ENCODE data around the gene CLK3. TPM values are rescaled to one million over a fixed set of nuclear protein-coding genes. Genes with fewer than 3 reads are reported as not detected.
A peak's percentile ranks its signal among the peaks of the same experiment; 100 is the strongest.

The CLK3 gene
- total and polyA plus RNA-seq, 2 of the 13 experiments (the other 11 are each of a cell fraction or from before 2014, with no cell fraction given): 41.5 to 82.0 TPM

DNA sequence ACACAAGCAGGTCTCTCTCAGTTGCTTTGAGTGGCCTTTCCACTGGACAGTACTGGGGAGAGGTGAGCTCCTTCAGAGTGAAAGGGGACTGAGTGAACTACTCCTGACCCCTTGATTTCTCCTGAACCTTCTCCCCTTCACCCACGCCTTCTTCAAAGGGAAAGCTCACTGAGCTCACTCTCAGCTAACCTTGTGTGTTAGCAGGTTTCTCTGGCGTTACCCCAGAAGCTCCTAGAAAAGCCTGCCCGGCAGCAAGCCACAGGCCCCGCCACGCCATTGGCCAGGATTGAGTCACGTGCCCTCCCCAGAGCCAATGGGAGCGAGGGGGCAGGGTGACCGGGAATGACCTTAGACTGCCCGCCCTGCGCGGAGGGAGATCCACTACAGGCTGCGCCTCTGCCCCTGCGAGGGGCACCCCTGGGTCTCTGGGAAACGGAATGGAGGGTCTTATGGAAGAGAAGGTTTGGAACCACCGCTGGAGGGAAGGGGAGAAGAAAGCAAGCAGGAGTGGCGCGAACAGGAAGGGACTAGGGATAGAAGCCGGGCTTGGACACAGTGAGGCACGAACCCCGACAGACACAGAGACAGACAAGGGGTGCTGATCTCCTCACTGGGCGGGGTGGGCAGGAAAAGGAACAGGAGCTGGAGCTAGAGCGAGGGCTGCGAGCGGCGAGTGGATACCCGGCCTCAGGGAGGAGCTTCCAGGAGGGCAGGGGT is 17.4 kb upstream of the CLK3 start (continued):
- TF ChIP-seq ZNF292 (CRISPR knock-in tag; IDR thresholded peaks at IDR 0.05; ENCODE audit: borderline replicate concordance, low read depth) (peak; percentile 59; the same call in 1 of the 2 replicates), ELF1 (CRISPR knock-in tag; IDR thresholded peaks at IDR 0.05) (0 out of 2 replicates have a peak, but pooled peaks have one; percentile 22), PRDM10 (CRISPR knock-in tag; IDR thresholded peaks at IDR 0.05; ENCODE audit: low read depth) (no peak), KDM5B (CRISPR knock-in tag; IDR thresholded peaks at IDR 0.05; ENCODE audit: borderline replicate concordance) (peak; percentile 91; the same call in 1 of the 2 replicates), ZNF724P (CRISPR knock-in tag; IDR thresholded peaks at IDR 0.05; ENCODE audit: borderline replicate concordance) (no peak), NFYC (CRISPR knock-in tag; IDR thresholded peaks at IDR 0.05) (peak; percentile 99), ZNF335 (CRISPR knock-in tag; IDR thresholded peaks at IDR 0.05) (peak; percentile 46; the same call in 1 of the 2 replicates), BCL3 (CRISPR knock-in tag; IDR thresholded peaks at IDR 0.05) (0 out of 2 replicates have a peak, but pooled peaks have one; percentile 44), SALL1 (CRISPR knock-in tag; IDR thresholded peaks at IDR 0.05) (peak; percentile 69; the same call in 1 of the 2 replicates)
- TF ChIP-seq, protein P1, sequence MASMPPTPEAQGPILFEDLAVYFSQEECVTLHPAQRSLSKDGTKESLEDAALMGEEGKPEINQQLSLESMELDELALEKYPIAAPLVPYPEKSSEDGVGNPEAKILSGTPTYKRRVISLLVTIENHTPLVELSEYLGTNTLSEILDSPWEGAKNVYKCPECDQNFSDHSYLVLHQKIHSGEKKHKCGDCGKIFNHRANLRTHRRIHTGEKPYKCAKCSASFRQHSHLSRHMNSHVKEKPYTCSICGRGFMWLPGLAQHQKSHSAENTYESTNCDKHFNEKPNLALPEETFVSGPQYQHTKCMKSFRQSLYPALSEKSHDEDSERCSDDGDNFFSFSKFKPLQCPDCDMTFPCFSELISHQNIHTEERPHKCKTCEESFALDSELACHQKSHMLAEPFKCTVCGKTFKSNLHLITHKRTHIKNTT (CRISPR knock-in tag; IDR thresholded peaks at IDR 0.05): no peak
- TF ChIP-seq, protein P2, sequence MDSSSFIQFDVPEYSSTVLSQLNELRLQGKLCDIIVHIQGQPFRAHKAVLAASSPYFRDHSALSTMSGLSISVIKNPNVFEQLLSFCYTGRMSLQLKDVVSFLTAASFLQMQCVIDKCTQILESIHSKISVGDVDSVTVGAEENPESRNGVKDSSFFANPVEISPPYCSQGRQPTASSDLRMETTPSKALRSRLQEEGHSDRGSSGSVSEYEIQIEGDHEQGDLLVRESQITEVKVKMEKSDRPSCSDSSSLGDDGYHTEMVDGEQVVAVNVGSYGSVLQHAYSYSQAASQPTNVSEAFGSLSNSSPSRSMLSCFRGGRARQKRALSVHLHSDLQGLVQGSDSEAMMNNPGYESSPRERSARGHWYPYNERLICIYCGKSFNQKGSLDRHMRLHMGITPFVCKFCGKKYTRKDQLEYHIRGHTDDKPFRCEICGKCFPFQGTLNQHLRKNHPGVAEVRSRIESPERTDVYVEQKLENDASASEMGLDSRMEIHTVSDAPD (CRISPR knock-in tag; IDR thresholded peaks at IDR 0.05): no peak
- TF ChIP-seq, protein P3, sequence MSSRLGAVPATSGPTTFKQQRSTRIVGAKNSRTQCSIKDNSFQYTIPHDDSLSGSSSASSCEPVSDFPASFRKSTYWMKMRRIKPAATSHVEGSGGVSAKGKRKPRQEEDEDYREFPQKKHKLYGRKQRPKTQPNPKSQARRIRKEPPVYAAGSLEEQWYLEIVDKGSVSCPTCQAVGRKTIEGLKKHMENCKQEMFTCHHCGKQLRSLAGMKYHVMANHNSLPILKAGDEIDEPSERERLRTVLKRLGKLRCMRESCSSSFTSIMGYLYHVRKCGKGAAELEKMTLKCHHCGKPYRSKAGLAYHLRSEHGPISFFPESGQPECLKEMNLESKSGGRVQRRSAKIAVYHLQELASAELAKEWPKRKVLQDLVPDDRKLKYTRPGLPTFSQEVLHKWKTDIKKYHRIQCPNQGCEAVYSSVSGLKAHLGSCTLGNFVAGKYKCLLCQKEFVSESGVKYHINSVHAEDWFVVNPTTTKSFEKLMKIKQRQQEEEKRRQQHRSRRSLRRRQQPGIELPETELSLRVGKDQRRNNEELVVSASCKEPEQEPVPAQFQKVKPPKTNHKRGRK (CRISPR knock-in tag; IDR thresholded peaks at IDR 0.05): 0 out of 2 replicates have a peak, but pooled peaks have one; percentile 51
